Measurements from ENCODE around the gene AHCYL1. TPM values are rescaled to one million over a fixed set of nuclear protein-coding genes. Genes with fewer than 3 reads are reported as not detected.

AHCYL1 gene
- total and polyA plus RNA-seq, 2 of the 8 experiments (the other 6 are each of a cell fraction or from before 2014, with no cell fraction given), result 64.5 to 95.9 TPM

- TF ChIP-seq JUN (IDR thresholded peaks at IDR 0.05; ENCODE audit: low read depth, low read length) (no peak), TAF1 (IDR thresholded peaks at IDR 0.05; ENCODE audit: low read depth, low read length) (no peak), SP2 (IDR thresholded peaks at IDR 0.05; ENCODE audit: low read length) (no peak), E2F6 (IDR thresholded peaks at IDR 0.05) (no peak), CREB1 (IDR thresholded peaks at IDR 0.05) (no peak)
Measured at GRCh38 chr1:110034040-110034450, 49.5 kb downstream of the AHCYL1 start (continued).

Measured in H1 (cell line).